Panc1 (cell line): ENCODE measurements around the gene TCF25. TPM values are rescaled to one million over a fixed set of nuclear protein-coding genes. Genes with fewer than 3 reads are reported as not detected.

Source experiments
- ATAC-seq: fragments of 200-7000 bp; cut with Tn5 transposase; 2 replicates; pipeline ENCODE4 v1.9.1; 2020; ENCODE audit warnings: mild to moderate bottlenecking, moderate library complexity
- BruUV-seq: library from RNA; stranded (reverse); fragments of 400-500 nt; replicated peaks from 2 replicates; lab custom pipeline; 2021; lab: Mats Ljungman, UMichigan
- CTCF ChIA-PET: fragments of 300-600 bp; sonication (Branson Sonifier 250); formaldehyde crosslinking; loops from one replicate; lab custom pipeline; 2022; ENCODE audit warnings: antibody characterized with exemption; lab: Charles Lee
- POLR2A ChIA-PET: fragments of 300-600 bp; sonication (Branson Sonifier 250); formaldehyde crosslinking; loops from one replicate; lab custom pipeline; 2022; ENCODE audit warnings: antibody characterized with exemption; lab: Charles Lee
- DNase-seq: peaks from one replicate; pipeline ENCODE4 v3.0.0-alpha.2; 2010; ENCODE audit warnings: low read depth, low spot score
- H3K27ac ChIP-seq: 2 replicates; pipeline ENCODE4 v1.5.1; 2011; ENCODE audit warnings: mild to moderate bottlenecking, low read length, inconsistent platforms
- H3K27me3 ChIP-seq: fragments of 200-500 bp; sonication (Bioruptor generic); 2 replicates; pipeline ENCODE4 v1.6.0; 2014; ENCODE audit warnings: low read length, inconsistent platforms; ENCODE audit not compliant: control insufficient read depth, insufficient read depth
- H3K36me3 ChIP-seq: fragments of 200-500 bp; sonication (Bioruptor generic); 2 replicates; pipeline ENCODE4 v1.5.1; 2014; ENCODE audit warnings: inconsistent platforms, mild to moderate bottlenecking, low read length, moderate library complexity; ENCODE audit not compliant: control insufficient read depth, insufficient read depth
- H3K4me1 ChIP-seq: 2 replicates; pipeline ENCODE4 v1.5.1; 2011; ENCODE audit warnings: inconsistent platforms, mild to moderate bottlenecking, low read length, moderate library complexity; ENCODE audit not compliant: control insufficient read depth, insufficient read depth
- H3K4me3 ChIP-seq, 2 experiments: 2 replicates each; pipeline ENCODE4 v1.5.1; 2011 to 2012; ENCODE audit warnings: low read depth in 2 of 2, low read length in 2 of 2, mild to moderate bottlenecking in 2 of 2, inconsistent platforms in 1 of 2, moderate library complexity in 1 of 2
- H3K9me3 ChIP-seq: fragments of 200-500 bp; sonication (Bioruptor generic); 2 replicates; pipeline ENCODE4 v1.5.1; 2014; ENCODE audit warnings: low read depth, mild to moderate bottlenecking, inconsistent platforms, low read length, moderate library complexity; ENCODE audit not compliant: control insufficient read depth, insufficient read depth
- CTCF ChIP-seq: fragments of 450-650 bp; IDR thresholded peaks from 2 replicates; pipeline ENCODE4 v1.5.1; 2017; ENCODE audit warnings: mild to moderate bottlenecking
- POLR2AphosphoS5 ChIP-seq: IDR thresholded peaks from 2 replicates; pipeline ENCODE4 v1.6.1; 2012; ENCODE audit warnings: mild to moderate bottlenecking, low read depth, low read length, moderate library complexity
- REST ChIP-seq, 2 experiments: IDR thresholded peaks; 2 replicates each; pipeline ENCODE4 v1.6.1; 2011 to 2012; ENCODE audit warnings: low read depth in 2 of 2, control low read depth in 1 of 2, low read length in 1 of 2, mild to moderate bottlenecking in 1 of 2, moderate library complexity in 1 of 2; ENCODE audit not compliant: insufficient read depth in 1 of 2
- SIN3A ChIP-seq: IDR thresholded peaks from 2 replicates; pipeline ENCODE4 v1.6.1; 2012; ENCODE audit warnings: low read depth, mild to moderate bottlenecking, low read length, moderate library complexity, borderline replicate concordance; ENCODE audit not compliant: insufficient read depth
- TCF7L2 ChIP-seq: IDR thresholded peaks from 2 replicates; pipeline ENCODE4 v1.6.1; 2011; ENCODE audit warnings: mild to moderate bottlenecking, low read depth, low read length, inconsistent platforms
- in situ Hi-C: cut with HindIII; loops from 2 replicates; pipeline ENCODE4 v1.10.0; 2016; ENCODE audit warnings: low sequenced_read_pairs, low pct_unique_long_range_greater_than_20kb
- intact Hi-C: fragments of 100-400 bp; cut with micrococcal nuclease; formaldehyde crosslinking; loops from one replicate; pipeline ENCODE4 v1.10.0; 2022; ENCODE audit not compliant: unreplicated experiment
- total RNA-seq: library from RNA; stranded (reverse); gene quantifications from one replicate; pipeline ENCODE4 v1.2.1, GENCODE V29; 2021; ENCODE audit not compliant: unreplicated experiment

Gene TCF25
- total RNA-seq, 1 experiment from 2014 or later, result 144 TPM

- POLR2A ChIA-PET, result interaction anchor here (1.1 kb wide), 1 partner anchor 51 kb away, joined by 8 read pairs; the partner anchor contains the start of gene TCF25
Measured at GRCh38 chr16:89924297-89924924, 51.0 kb downstream of the TCF25 start.

GRCh38 chr16:89924925-89925307 is 51.5 kb downstream of the TCF25 start:
- ATAC-seq (no peak), DNase-seq (no peak)
- intact Hi-C loops, result no loop called here
- POLR2A ChIA-PET, result interaction anchor here (1.1 kb wide), 1 partner anchor 52 kb away, joined by 8 read pairs; the partner anchor contains the start of gene TCF25
- H3K27me3 ChIP-seq, result no peaks in the 10 kb centered on the region
- in situ Hi-C loops, result no loop called here
- no peak for TF ChIP-seq POLR2AphosphoS5
- no peak for TF ChIP-seq REST (IDR thresholded peaks at IDR 0.05; ENCODE audit: insufficient read depth in 1 of 2, low read depth in 2 of 2, low read length in 1 of 2)
- no peak for TF ChIP-seq TCF7L2
- no peaks in the 10 kb centered on the region for H3K9me3 ChIP-seq
- peaks cover 3% of the 10 kb centered on the region for H3K36me3 ChIP-seq
- no TSS peak for BruUV-seq
- H3K4me1 ChIP-seq, result peaks cover 9% of the 10 kb centered on the region
- CTCF ChIA-PET, result no interaction called here
- peak overlapping the region; percentile 23; the same call in 1 of the 2 replicates for H3K27ac ChIP-seq
- H3K4me3 ChIP-seq, result peak overlapping the region; percentile 66 to 67

More at GRCh38 chr16:89924297-89924924, 51.0 kb downstream of the TCF25 start:
- H3K4me3 ChIP-seq, result peak overlapping the region; percentile 66 to 67
- DNase-seq, result no peak
- 0 out of 2 replicates have a peak overlapping the region, but pooled peaks have one; percentile 34 for H3K27ac ChIP-seq
- H3K9me3 ChIP-seq, result no peaks in the 10 kb centered on the region
- in situ Hi-C loops (no loop called here), intact Hi-C loops (no loop called here)
- H3K4me1 ChIP-seq, result peaks cover 9% of the 10 kb centered on the region
- no peak for ATAC-seq
- CTCF ChIA-PET, result no interaction called here
- H3K27me3 ChIP-seq, result no peaks in the 10 kb centered on the region
- H3K36me3 ChIP-seq, result peaks cover 3% of the 10 kb centered on the region
- no TSS peak for BruUV-seq
- TF ChIP-seq POLR2AphosphoS5 (no peak), TCF7L2 (no peak), SIN3A (0 out of 2 replicates have a peak, but pooled peaks have one; percentile 60), REST (IDR thresholded peaks at IDR 0.05; ENCODE audit: insufficient read depth in 1 of 2, low read depth in 2 of 2, low read length in 1 of 2) (peak; percentile 87 to 91), CTCF (no peak)
